OCI-LY1 (cell line): ENCODE data around the gene TMEM40.

Experiments used
- EZH2 ChIP-seq: fragments of 200-600 bp; sonication (generic), shearing (Covaris generic); IDR thresholded peaks from 2 replicates; pipeline ENCODE4 v1.8.0; 2017; ENCODE audit warnings: borderline replicate concordance, mixed run types, mild to moderate bottlenecking, antibody characterized with exemption, low read length, moderate library complexity, mixed read lengths
- TF ChIP-seq, protein P1 (sequence below): fragments of 200-600 bp; sonication (generic), shearing (Covaris generic); IDR thresholded peaks from 2 replicates; pipeline ENCODE4 v1.5.1; 2017; ENCODE audit warnings: mild to moderate bottlenecking, antibody characterized with exemption, low read length, moderate library complexity, mixed read lengths

DNA sequence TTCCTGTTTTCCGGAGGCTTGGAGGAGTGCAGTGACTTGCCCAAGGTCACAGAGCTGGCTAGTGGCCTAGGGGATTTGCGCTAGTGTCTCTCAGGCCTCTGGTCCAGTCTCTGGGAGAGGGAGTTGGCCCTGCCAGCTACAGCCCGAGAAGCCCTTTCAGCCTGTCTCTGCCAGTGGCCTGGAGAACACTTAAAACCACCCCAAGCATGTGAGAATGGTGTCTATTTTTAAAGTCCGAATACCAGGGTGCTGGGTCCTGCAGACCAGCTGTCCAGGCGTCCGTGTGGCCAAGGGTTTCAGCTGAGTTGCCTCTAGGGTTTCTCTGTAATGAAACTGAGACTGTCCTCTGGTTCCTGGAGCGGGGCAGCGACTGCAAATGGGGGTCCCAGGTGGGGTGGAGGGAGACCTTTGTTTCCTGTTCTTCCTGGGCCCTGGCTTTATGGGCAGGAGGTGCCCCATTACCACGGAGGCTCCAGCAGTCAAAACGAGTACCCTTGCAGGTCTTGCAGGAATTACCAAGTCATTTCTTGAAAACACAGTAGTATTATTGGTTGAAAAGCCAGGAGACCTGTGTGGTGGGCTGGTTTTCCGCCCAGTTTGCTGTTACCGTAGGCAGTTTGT, 39.6 kb upstream of the TMEM40 start:
- TF ChIP-seq, protein P1, sequence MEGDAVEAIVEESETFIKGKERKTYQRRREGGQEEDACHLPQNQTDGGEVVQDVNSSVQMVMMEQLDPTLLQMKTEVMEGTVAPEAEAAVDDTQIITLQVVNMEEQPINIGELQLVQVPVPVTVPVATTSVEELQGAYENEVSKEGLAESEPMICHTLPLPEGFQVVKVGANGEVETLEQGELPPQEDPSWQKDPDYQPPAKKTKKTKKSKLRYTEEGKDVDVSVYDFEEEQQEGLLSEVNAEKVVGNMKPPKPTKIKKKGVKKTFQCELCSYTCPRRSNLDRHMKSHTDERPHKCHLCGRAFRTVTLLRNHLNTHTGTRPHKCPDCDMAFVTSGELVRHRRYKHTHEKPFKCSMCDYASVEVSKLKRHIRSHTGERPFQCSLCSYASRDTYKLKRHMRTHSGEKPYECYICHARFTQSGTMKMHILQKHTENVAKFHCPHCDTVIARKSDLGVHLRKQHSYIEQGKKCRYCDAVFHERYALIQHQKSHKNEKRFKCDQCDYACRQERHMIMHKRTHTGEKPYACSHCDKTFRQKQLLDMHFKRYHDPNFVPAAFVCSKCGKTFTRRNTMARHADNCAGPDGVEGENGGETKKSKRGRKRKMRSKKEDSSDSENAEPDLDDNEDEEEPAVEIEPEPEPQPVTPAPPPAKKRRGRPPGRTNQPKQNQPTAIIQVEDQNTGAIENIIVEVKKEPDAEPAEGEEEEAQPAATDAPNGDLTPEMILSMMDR, result no peak
- TF ChIP-seq EZH2, result no peak
